PC-9 (cell line): ENCODE data around the gene METAP2. TPM values are rescaled to one million over a fixed set of nuclear protein-coding genes. Genes with fewer than 3 reads are reported as not detected.

ENCODE experiments used
- BruUV-seq: library from RNA; stranded (reverse); fragments of 400-500 nt; replicated peaks from 2 replicates; lab custom pipeline; 2021; lab: Mats Ljungman, UMichigan
- CTCF ChIA-PET: fragments of 300-600 bp; sonication (Branson Sonifier 250); formaldehyde crosslinking; loops from one replicate; lab custom pipeline; 2022; ENCODE audit warnings: antibody characterized with exemption; lab: Charles Lee
- POLR2A ChIA-PET: fragments of 300-600 bp; sonication (Branson Sonifier 250); formaldehyde crosslinking; loops from one replicate; lab custom pipeline; 2022; ENCODE audit warnings: antibody characterized with exemption; ENCODE audit not compliant: unreplicated experiment; lab: Charles Lee
- DNase-seq, 2 experiments: peaks; one replicate each; pipeline versions ENCODE4 v3.0.0 to v3.0.0-alpha.2; 2015 to 2022; ENCODE audit warnings: mixed read lengths in 1 of 2
- H2AFZ ChIP-seq: fragments of 200-600 bp; sonication (generic); 2 replicates; pipeline ENCODE4 v1.8.1; 2017; ENCODE audit warnings: antibody characterized with exemption
- H3F3A ChIP-seq: fragments of 200-600 bp; sonication (generic); 2 replicates; pipeline ENCODE4 v1.8.1; 2017; ENCODE audit warnings: antibody characterized with exemption, mild to moderate bottlenecking, low read depth; ENCODE audit not compliant: insufficient read depth
- H3K27ac ChIP-seq: fragments of 200-600 bp; sonication (generic); 2 replicates; pipeline ENCODE4 v1.6.1; 2016; ENCODE audit warnings: mixed run types
- H3K27me3 ChIP-seq: fragments of 200-600 bp; sonication (generic); 2 replicates; pipeline ENCODE4 v1.6.1; 2016; ENCODE audit warnings: low read depth, mixed run types; ENCODE audit not compliant: insufficient read depth
- H3K36me3 ChIP-seq: fragments of 200-600 bp; sonication (generic); 2 replicates; pipeline ENCODE4 v1.6.1; 2016; ENCODE audit warnings: low read depth, mixed run types
- H3K4me1 ChIP-seq: fragments of 200-600 bp; sonication (generic); replicated peaks from 2 replicates; pipeline ENCODE4 v1.6.1; 2016; ENCODE audit warnings: mixed run types; ENCODE audit not compliant: insufficient read depth
- H3K4me2 ChIP-seq: fragments of 200-600 bp; sonication (generic); 2 replicates; pipeline ENCODE4 v1.6.1; 2017; ENCODE audit warnings: mixed run types
- H3K4me3 ChIP-seq: fragments of 200-600 bp; sonication (generic); 2 replicates; pipeline ENCODE4 v1.6.1; 2016; ENCODE audit warnings: mixed run types
- H3K79me2 ChIP-seq: fragments of 200-600 bp; sonication (generic); 2 replicates; pipeline ENCODE4 v1.6.1; 2017; ENCODE audit warnings: low read depth, mixed run types
- H3K9me2 ChIP-seq: fragments of 200-600 bp; sonication (generic); 2 replicates; pipeline ENCODE4 v1.8.1; 2017; ENCODE audit warnings: mild to moderate bottlenecking; ENCODE audit not compliant: insufficient read depth
- H3K9me3 ChIP-seq: fragments of 200-600 bp; sonication (generic); 2 replicates; pipeline ENCODE4 v1.8.1; 2016; ENCODE audit warnings: low read depth; ENCODE audit not compliant: insufficient read depth
- H4K20me1 ChIP-seq: fragments of 200-600 bp; sonication (generic); 2 replicates; pipeline ENCODE4 v1.8.1; 2017; ENCODE audit not compliant: insufficient read depth
- CTCF ChIP-seq: fragments of 200-600 bp; sonication (generic); conservative IDR thresholded peaks from 2 replicates; pipeline ENCODE4 v1.6.1; 2017; ENCODE audit warnings: mixed run types, antibody characterized with exemption, mild to moderate bottlenecking, moderate library complexity
- EZH2 ChIP-seq: fragments of 200-600 bp; sonication (generic); IDR thresholded peaks from 2 replicates; pipeline ENCODE4 v1.8.0; 2017; ENCODE audit warnings: antibody characterized with exemption, low read depth
- intact Hi-C: fragments of 100-400 bp; cut with micrococcal nuclease; formaldehyde crosslinking; loops from one replicate; pipeline ENCODE4 v1.10.0; 2022; ENCODE audit not compliant: unreplicated experiment
- total RNA-seq: library from RNA; stranded (reverse); gene quantifications from 2 replicates; pipeline ENCODE4 v1.2.3, GENCODE V29; 2021

Gene METAP2
- total RNA-seq, 1 experiment from 2014 or later: 93.8 TPM

GRCh38 chr12:95473231-95473883, 595 bp upstream of the METAP2 start:
- H2AFZ ChIP-seq: peak overlapping the region; percentile 89
- peak in 1 of 2 experiments; percentile 45 for DNase-seq
- intact Hi-C loops: loop anchor here (2.0 to 10.0 kb wide), 3 partner anchors 139 to 399 kb away; partner anchors contain the start of genes FGD6, NR2C1 and VEZT
- peaks cover 7% of the 10 kb centered on the region; the same call in 1 of the 2 replicates for H4K20me1 ChIP-seq
- peaks cover 15% of the 10 kb centered on the region for H3K36me3 ChIP-seq
- H3K79me2 ChIP-seq: peaks cover 44% of the 10 kb centered on the region
- peak overlapping the region; percentile 78 for H3K27ac ChIP-seq
- peaks cover 20% of the 10 kb centered on the region for H3K4me1 ChIP-seq
- peaks cover 28% of the 10 kb centered on the region for H3F3A ChIP-seq
- TSS peak; percentile 97 for BruUV-seq
- POLR2A ChIA-PET: interaction anchor here (0.5 to 0.7 kb wide), 7 partner anchors 22 to 1043 kb away, joined by 3 to 4 read pairs (median 3); partner anchors contain the start of gene NR2C1
- no peaks in the 10 kb centered on the region for H3K9me3 ChIP-seq
- H3K9me2 ChIP-seq: no peaks in the 10 kb centered on the region
- H3K4me3 ChIP-seq: peak overlapping the region; percentile 94
- CTCF ChIA-PET: interaction anchor here (0.5 to 0.6 kb wide), 2 partner anchors 61 to 356 kb away, joined by 3 to 4 read pairs; no protein-coding TSS in a partner anchor
- H3K27me3 ChIP-seq: no peaks in the 10 kb centered on the region
- TF ChIP-seq CTCF: no peak
- TF ChIP-seq EZH2: no peak
- H3K4me2 ChIP-seq: peak overlapping the region; percentile 77

- CTCF ChIA-PET: interaction anchor here (0.6 kb wide), 1 partner anchor 51 kb away, joined by 10 read pairs; no protein-coding TSS in a partner anchor
Observed at GRCh38 chr12:95474660-95474958, 657 bp downstream of the METAP2 start.

GRCh38 chr12:95480230-95480629, 6.3 kb downstream of the METAP2 start:
- Histone ChIP-seq H3K9me3 (no peaks in the 10 kb centered on the region), H4K20me1 (peaks cover 38% of the 10 kb centered on the region), H3K36me3 (peaks cover 30% of the 10 kb centered on the region), H3K27ac (no peak overlapping the region), H3K27me3 (no peaks in the 10 kb centered on the region), H3K9me2 (no peaks in the 10 kb centered on the region), H3F3A (peaks cover 4% of the 10 kb centered on the region), H3K4me2 (no peak overlapping the region), H3K4me1 (peaks cover 8% of the 10 kb centered on the region), H3K4me3 (no peak overlapping the region), H3K79me2 (peaks cover 94% of the 10 kb centered on the region), H2AFZ (no peak overlapping the region)
- POLR2A ChIA-PET: no interaction called here
- no peak for TF ChIP-seq EZH2
- intact Hi-C loops: no loop called here
- BruUV-seq: no TSS peak
- CTCF ChIA-PET: no interaction called here
- DNase-seq: no peak

More at GRCh38 chr12:95474660-95474958, 657 bp downstream of the METAP2 start:
- peaks cover 12% of the 10 kb centered on the region; the same call in 1 of the 2 replicates for H4K20me1 ChIP-seq
- DNase-seq: no peak
- H3K27ac ChIP-seq: peak overlapping the region; percentile 78
- H3K27me3 ChIP-seq: no peaks in the 10 kb centered on the region
- peaks cover 20% of the 10 kb centered on the region for H3K4me1 ChIP-seq
- no peaks in the 10 kb centered on the region for H3K9me2 ChIP-seq
- peak overlapping the region; percentile 77 for H3K4me2 ChIP-seq
- H3K4me3 ChIP-seq: peak overlapping the region; percentile 94
- H3K79me2 ChIP-seq: peaks cover 57% of the 10 kb centered on the region
- POLR2A ChIA-PET: no interaction called here
- peaks cover 23% of the 10 kb centered on the region for H3K36me3 ChIP-seq
- BruUV-seq: no TSS peak
- H2AFZ ChIP-seq: peak overlapping the region; percentile 89
- H3F3A ChIP-seq: peaks cover 28% of the 10 kb centered on the region
- intact Hi-C loops: loop anchor here (2.0 to 10.0 kb wide), 3 partner anchors 140 to 400 kb away; partner anchors contain the start of gene NR2C1
- TF ChIP-seq EZH2 (no peak), CTCF (no peak)
- H3K9me3 ChIP-seq: no peaks in the 10 kb centered on the region
